ENCODE measurements around the gene NAGLU.

GRCh38 chr17:42514279-42514678 lies 21.8 kb upstream of the NAGLU start:
- TF ChIP-seq RFX5 (IDR thresholded peaks at IDR 0.05) = no peak
- TF ChIP-seq CEBPB (IDR thresholded peaks at IDR 0.05) = no peak
- no peak for TF ChIP-seq POLR2A (IDR thresholded peaks at IDR 0.05; ENCODE audit: low read length)

Data from A549 (cell line).